ENCODE measurements around the gene MGAT4C.

DNA sequence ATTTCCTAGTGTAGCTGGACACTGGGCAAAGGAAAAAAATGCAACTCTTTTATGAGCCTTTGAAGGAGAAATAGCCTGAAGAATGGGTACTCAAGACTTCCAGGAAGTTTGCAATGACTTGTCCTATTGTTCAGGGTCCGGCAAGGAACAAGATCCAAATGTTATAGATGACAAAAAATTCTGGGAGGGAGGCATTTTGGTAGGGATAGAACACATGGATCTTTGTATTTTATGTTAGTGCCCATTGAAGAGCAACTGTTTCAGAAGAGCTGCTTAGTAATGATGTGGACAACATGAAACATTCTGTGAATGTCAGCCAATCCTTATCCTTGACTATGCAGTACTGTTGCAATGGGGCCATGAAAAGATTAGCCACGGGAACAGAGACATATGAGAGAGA is 138.0 kb downstream of the MGAT4C start:
- TF ChIP-seq, protein P1, sequence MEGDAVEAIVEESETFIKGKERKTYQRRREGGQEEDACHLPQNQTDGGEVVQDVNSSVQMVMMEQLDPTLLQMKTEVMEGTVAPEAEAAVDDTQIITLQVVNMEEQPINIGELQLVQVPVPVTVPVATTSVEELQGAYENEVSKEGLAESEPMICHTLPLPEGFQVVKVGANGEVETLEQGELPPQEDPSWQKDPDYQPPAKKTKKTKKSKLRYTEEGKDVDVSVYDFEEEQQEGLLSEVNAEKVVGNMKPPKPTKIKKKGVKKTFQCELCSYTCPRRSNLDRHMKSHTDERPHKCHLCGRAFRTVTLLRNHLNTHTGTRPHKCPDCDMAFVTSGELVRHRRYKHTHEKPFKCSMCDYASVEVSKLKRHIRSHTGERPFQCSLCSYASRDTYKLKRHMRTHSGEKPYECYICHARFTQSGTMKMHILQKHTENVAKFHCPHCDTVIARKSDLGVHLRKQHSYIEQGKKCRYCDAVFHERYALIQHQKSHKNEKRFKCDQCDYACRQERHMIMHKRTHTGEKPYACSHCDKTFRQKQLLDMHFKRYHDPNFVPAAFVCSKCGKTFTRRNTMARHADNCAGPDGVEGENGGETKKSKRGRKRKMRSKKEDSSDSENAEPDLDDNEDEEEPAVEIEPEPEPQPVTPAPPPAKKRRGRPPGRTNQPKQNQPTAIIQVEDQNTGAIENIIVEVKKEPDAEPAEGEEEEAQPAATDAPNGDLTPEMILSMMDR (IDR thresholded peaks at IDR 0.05; ENCODE audit: poor library complexity) = no peak
- no peak for TF ChIP-seq EZH2 (IDR thresholded peaks at IDR 0.05; ENCODE audit: borderline replicate concordance)

Measured in hepatocyte (in vitro differentiated cells).